CD8-positive, alpha-beta memory T cell (primary cell): Measurements from ENCODE around the gene TTLL1. TPM values are rescaled to one million over a fixed set of nuclear protein-coding genes. Genes with fewer than 3 reads are reported as not detected.
A peak's percentile ranks its signal among the peaks of the same experiment; 100 is the strongest.
"Not testable (repeated sequence)": the region's sequence is repeated elsewhere in the genome, so short reads cannot be mapped to it uniquely, and the experiment has no call there.

Experiments
- CTCF ChIA-PET: fragments of 350-600 bp; sonication (Branson Sonifier 250); formaldehyde crosslinking; loops from one replicate; lab custom pipeline; 2021; ENCODE audit warnings: antibody characterized with exemption; lab: Charles Lee
- POLR2A ChIA-PET: fragments of 350-600 bp; sonication (Branson Sonifier 250); formaldehyde crosslinking; loops from one replicate; lab custom pipeline; 2021; ENCODE audit warnings: antibody characterized with exemption; lab: Charles Lee
- DNase-seq, 5 donors: peaks; one replicate each; pipeline versions ENCODE4 v3.0.0 to v3.0.0-alpha.2; 2020 to 2022; ENCODE audit warnings: mixed read lengths in 1 of 5
- H3K27ac ChIP-seq: one replicate; pipeline ENCODE4 v1.7.0; 2013; ENCODE audit warnings: low read depth, mild to moderate bottlenecking, low read length, moderate library complexity
- H3K27me3 ChIP-seq: 2 replicates; pipeline ENCODE4 v1.7.0; 2013; ENCODE audit warnings: low read length, mild to moderate bottlenecking; ENCODE audit not compliant: insufficient read depth, poor library complexity, severe bottlenecking
- H3K36me3 ChIP-seq: 2 replicates; pipeline ENCODE4 v1.7.0; 2013; ENCODE audit warnings: mild to moderate bottlenecking, low read length, moderate library complexity; ENCODE audit not compliant: insufficient read depth
- H3K4me1 ChIP-seq: 2 replicates; pipeline ENCODE4 v1.7.0; 2013; ENCODE audit warnings: mild to moderate bottlenecking, low read length, moderate library complexity; ENCODE audit not compliant: insufficient read depth
- H3K4me3 ChIP-seq: 2 replicates; pipeline ENCODE4 v1.7.0; 2013; ENCODE audit warnings: mild to moderate bottlenecking, low read length
- H3K9me3 ChIP-seq: 2 replicates; pipeline ENCODE4 v1.7.0; 2013; ENCODE audit warnings: mild to moderate bottlenecking, low read length
- H3K27ac Mint-ChIP-seq, 8 donors: one replicate each; pipeline ENCODE4 v1.8.0; 2020 to 2021; ENCODE audit warnings: mixed read lengths in 8 of 8, mild to moderate bottlenecking in 6 of 8, inconsistent platforms in 3 of 8, moderate library complexity in 3 of 8
- H3K27me3 Mint-ChIP-seq, 2 donors: one replicate each; pipeline ENCODE4 v1.8.0; 2020 to 2021; ENCODE audit warnings: mixed read lengths in 2 of 2, mild to moderate bottlenecking in 1 of 2, moderate library complexity in 1 of 2
- H3K36me3 Mint-ChIP-seq, 3 donors: one replicate each; pipeline ENCODE4 v1.8.0; 2020 to 2021; ENCODE audit warnings: mixed read lengths in 3 of 3, inconsistent platforms in 1 of 3, mild to moderate bottlenecking in 1 of 3
- H3K4me1 Mint-ChIP-seq, 3 donors: one replicate each; pipeline ENCODE4 v1.8.0; 2020 to 2021; ENCODE audit warnings: mixed read lengths in 3 of 3, inconsistent platforms in 1 of 3, mild to moderate bottlenecking in 1 of 3
- H3K4me3 Mint-ChIP-seq, 7 donors: one replicate each; pipeline ENCODE4 v1.8.0; 2020 to 2021; ENCODE audit warnings: mixed read lengths in 7 of 7, mild to moderate bottlenecking in 6 of 7, moderate library complexity in 4 of 7, inconsistent platforms in 2 of 7
- H3K9me3 Mint-ChIP-seq, 5 donors: one replicate each; pipeline ENCODE4 v1.8.0; 2020 to 2022; ENCODE audit warnings: mixed read lengths in 5 of 5, mild to moderate bottlenecking in 3 of 5, moderate library complexity in 2 of 5, inconsistent platforms in 1 of 5
- polyA plus RNA-seq: library from polyadenylated mRNA; unstranded; fragments of 300-500 nt; fragmentation: Illumina TruSeq; gene quantifications from one replicate; pipeline ENCODE4 v1.2.3, GENCODE V29; 2021
- total RNA-seq, 2 experiments: library from RNA; stranded (reverse); gene quantifications; one replicate each; pipeline ENCODE4 v1.2.3, GENCODE V29; 2021

Gene TTLL1
- total and polyA plus RNA-seq, 3 experiments from 2014 or later: 4.3 to 15.8 (median 5.0) TPM

DNA sequence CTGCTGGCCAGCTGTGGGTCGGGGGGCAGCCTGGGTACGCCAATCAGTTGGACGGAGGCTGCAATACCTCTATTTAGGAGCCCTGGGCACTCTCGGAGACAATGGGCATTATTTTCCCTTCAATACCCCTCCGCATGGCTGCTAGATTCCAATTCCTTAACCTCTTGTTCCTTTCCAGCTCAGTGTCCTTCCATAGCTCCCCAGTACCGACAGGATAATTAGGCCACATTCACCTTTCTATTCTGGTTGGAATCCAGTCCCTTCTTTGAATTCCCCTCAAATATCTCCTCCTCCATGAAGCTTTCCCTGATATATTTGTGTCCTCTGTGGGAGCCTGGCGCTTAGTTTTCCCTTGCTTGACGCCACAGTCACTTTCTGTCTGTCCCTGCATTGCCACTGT lies 17.1 kb upstream of the TTLL1 start:
- Mint-ChIP-seq H3K27ac (no peak overlapping the region), H3K4me3 (peak overlapping the region in 1 of 7 donors; percentile 69), H3K4me1 (peaks cover 5 to 14% (median 9%) of the 10 kb centered on the region in 3 donors), H3K27me3 (no peaks in the 10 kb centered on the region), H3K9me3 (no peaks in the 10 kb centered on the region), H3K36me3 (no peaks in the 10 kb centered on the region)
- no peak for DNase-seq
- no peak overlapping the region for H3K27ac ChIP-seq
- ChIA-PET POLR2A (no interaction called here), CTCF (no interaction called here)
- no peaks in the 10 kb centered on the region for H3K36me3 ChIP-seq
- no peaks in the 10 kb centered on the region for H3K9me3 ChIP-seq
- no peak overlapping the region for H3K4me3 ChIP-seq
- H3K4me1 ChIP-seq: peaks cover 4% of the 10 kb centered on the region
- no peaks in the 10 kb centered on the region for H3K27me3 ChIP-seq

DNA sequence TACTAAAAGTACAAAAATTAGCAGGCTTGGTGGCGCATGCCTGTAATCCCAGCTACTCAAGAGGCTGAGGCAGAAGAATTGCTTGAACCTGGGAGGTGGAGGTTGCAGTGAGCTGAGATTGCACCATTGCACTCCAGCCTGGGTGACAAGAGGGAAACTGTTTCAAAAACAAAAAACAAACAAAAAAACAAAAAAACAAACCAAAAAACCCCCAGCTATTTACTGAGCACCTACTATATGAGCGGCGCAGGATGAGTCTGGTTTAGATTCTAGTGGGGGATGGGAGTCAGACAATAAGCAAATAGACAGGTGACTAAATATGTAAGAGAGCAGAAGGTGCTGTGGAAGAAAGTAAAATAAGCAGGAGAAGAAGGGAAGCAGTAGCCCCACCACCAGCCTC lies 15.8 kb upstream of the TTLL1 start:
- CTCF ChIA-PET, H3K9me3 ChIP-seq, H3K4me1 ChIP-seq, H3K4me1 Mint-ChIP-seq, H3K27ac ChIP-seq, H3K4me3 ChIP-seq, H3K27me3 Mint-ChIP-seq, H3K9me3 Mint-ChIP-seq, DNase-seq, H3K36me3 ChIP-seq, POLR2A ChIA-PET, H3K36me3 Mint-ChIP-seq, H3K27me3 ChIP-seq: not testable (repeated sequence)
- H3K4me3 Mint-ChIP-seq: peak overlapping the region in 1 of 7 donors; percentile 13
- H3K27ac Mint-ChIP-seq: peak overlapping the region in 1 of 8 donors; percentile 36

GRCh38 chr22:43104056-43104625 lies 14.9 kb upstream of the TTLL1 start:
- H3K27ac Mint-ChIP-seq: peak overlapping the region in 1 of 8 donors; percentile 48
- H3K36me3 Mint-ChIP-seq, CTCF ChIA-PET, H3K36me3 ChIP-seq, H3K9me3 Mint-ChIP-seq, H3K9me3 ChIP-seq, POLR2A ChIA-PET, H3K4me3 ChIP-seq, H3K4me3 Mint-ChIP-seq, H3K27me3 Mint-ChIP-seq, H3K4me1 Mint-ChIP-seq, H3K4me1 ChIP-seq, H3K27ac ChIP-seq, H3K27me3 ChIP-seq: not testable (repeated sequence)
- peak in 1 of 5 donors; percentile 29 for DNase-seq

- H3K36me3 ChIP-seq: no peaks in the 10 kb centered on the region
- H3K4me3 ChIP-seq: no peak overlapping the region
- H3K36me3 Mint-ChIP-seq: no peaks in the 10 kb centered on the region
- DNase-seq: no peak
- ChIA-PET CTCF (no interaction called here), POLR2A (no interaction called here)
- no peaks in the 10 kb centered on the region for H3K27me3 ChIP-seq
- no peaks in the 10 kb centered on the region for H3K9me3 ChIP-seq
- H3K27ac Mint-ChIP-seq: no peak overlapping the region
- peaks cover 0 to 9% (median 6%) of the 10 kb centered on the region in 3 donors for H3K4me1 Mint-ChIP-seq
- peaks cover 0 to 3% (median 0%) of the 10 kb centered on the region in 5 donors for H3K9me3 Mint-ChIP-seq
- no peaks in the 10 kb centered on the region for H3K4me1 ChIP-seq
- H3K27ac ChIP-seq: no peak overlapping the region
- no peak overlapping the region for H3K4me3 Mint-ChIP-seq
- H3K27me3 Mint-ChIP-seq: no peaks in the 10 kb centered on the region
These were observed 12.1 kb upstream of the TTLL1 start for GRCh38 chr22:43101306-43101705.

DNA sequence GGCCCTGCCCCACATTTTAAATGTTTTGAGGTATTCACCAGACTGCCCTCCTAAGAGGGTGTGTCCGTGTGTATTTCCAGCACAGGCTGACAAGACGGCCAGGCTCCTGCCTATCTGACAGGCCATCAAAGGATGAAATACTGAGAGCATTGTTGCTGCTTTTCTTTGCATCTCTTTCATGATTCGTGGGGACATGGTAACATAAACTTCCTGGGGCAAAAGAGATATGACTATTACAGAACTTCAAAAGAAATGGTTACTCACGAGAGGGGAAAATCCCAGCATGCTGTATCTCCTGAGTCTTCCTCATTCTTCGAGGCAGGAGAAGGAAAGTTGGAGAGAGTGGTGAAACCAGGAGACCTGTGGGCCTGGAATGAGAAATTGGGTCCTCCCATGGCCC lies 11.0 kb upstream of the TTLL1 start:
- no peak for DNase-seq
- Histone ChIP-seq H3K27me3 (no peaks in the 10 kb centered on the region), H3K9me3 (no peaks in the 10 kb centered on the region), H3K27ac (no peak overlapping the region), H3K36me3 (no peaks in the 10 kb centered on the region), H3K4me3 (no peak overlapping the region), H3K4me1 (no peaks in the 10 kb centered on the region)
- CTCF ChIA-PET: no interaction called here
- H3K27ac Mint-ChIP-seq: no peak overlapping the region
- no peaks in the 10 kb centered on the region for H3K27me3 Mint-ChIP-seq
- POLR2A ChIA-PET: no interaction called here
- peaks cover 0 to 9% (median 6%) of the 10 kb centered on the region in 3 donors for H3K4me1 Mint-ChIP-seq
- H3K36me3 Mint-ChIP-seq: no peaks in the 10 kb centered on the region
- H3K4me3 Mint-ChIP-seq: no peak overlapping the region
- H3K9me3 Mint-ChIP-seq: peaks cover 0 to 7% (median 4%) of the 10 kb centered on the region in 5 donors

DNA sequence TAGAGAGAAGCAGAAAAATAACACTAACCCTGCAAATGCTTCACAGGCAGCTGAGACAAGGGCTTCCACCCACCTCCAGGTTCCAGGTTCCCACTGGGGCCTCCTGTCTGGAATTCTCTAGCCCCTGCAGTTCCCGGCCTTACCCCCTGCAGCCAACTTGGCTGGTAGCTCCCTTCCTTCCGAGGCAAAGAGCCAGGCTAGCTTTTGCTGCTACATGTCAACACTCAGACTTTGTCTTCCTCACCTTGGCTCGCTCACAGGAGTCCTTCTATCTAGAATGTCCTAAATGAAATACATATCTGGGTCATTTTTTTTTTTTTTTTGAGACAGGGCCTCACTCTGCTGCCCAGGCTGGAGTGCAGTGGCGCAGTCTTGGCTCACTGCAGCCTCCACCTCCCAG lies 9.9 kb upstream of the TTLL1 start:
- no peaks in the 10 kb centered on the region for H3K36me3 ChIP-seq
- H3K4me1 ChIP-seq: no peaks in the 10 kb centered on the region
- ChIA-PET POLR2A (interaction anchor here (0.7 kb wide), 1 partner anchor 1565 kb away, joined by 4 read pairs; no protein-coding TSS in a partner anchor), CTCF (no interaction called here)
- H3K27me3 Mint-ChIP-seq: no peaks in the 10 kb centered on the region
- no peak overlapping the region for H3K27ac ChIP-seq
- H3K4me3 ChIP-seq: no peak overlapping the region
- no peaks in the 10 kb centered on the region for H3K9me3 ChIP-seq
- H3K27me3 ChIP-seq: no peaks in the 10 kb centered on the region
- H3K36me3 Mint-ChIP-seq: no peaks in the 10 kb centered on the region
- H3K4me1 Mint-ChIP-seq: peaks cover 0 to 6% (median 4%) of the 10 kb centered on the region in 3 donors
- H3K9me3 Mint-ChIP-seq: peaks cover 0 to 7% (median 4%) of the 10 kb centered on the region in 5 donors
- DNase-seq: no peak
- H3K4me3 Mint-ChIP-seq: no peak overlapping the region
- no peak overlapping the region for H3K27ac Mint-ChIP-seq

- Mint-ChIP-seq H3K36me3 (no peaks in the 10 kb centered on the region), H3K4me3 (no peak overlapping the region), H3K4me1 (no peaks in the 10 kb centered on the region), H3K27ac (no peak overlapping the region), H3K9me3 (peaks cover 0 to 7% (median 4%) of the 10 kb centered on the region in 5 donors), H3K27me3 (no peaks in the 10 kb centered on the region)
- POLR2A ChIA-PET: no interaction called here
- Histone ChIP-seq H3K27me3 (no peaks in the 10 kb centered on the region), H3K36me3 (no peaks in the 10 kb centered on the region), H3K27ac (no peak overlapping the region), H3K4me1 (no peaks in the 10 kb centered on the region), H3K9me3 (no peaks in the 10 kb centered on the region), H3K4me3 (no peak overlapping the region)
- DNase-seq: no peak
- CTCF ChIA-PET: no interaction called here
These were observed 9.2 kb upstream of the TTLL1 start for GRCh38 chr22:43098356-43098755.

DNA sequence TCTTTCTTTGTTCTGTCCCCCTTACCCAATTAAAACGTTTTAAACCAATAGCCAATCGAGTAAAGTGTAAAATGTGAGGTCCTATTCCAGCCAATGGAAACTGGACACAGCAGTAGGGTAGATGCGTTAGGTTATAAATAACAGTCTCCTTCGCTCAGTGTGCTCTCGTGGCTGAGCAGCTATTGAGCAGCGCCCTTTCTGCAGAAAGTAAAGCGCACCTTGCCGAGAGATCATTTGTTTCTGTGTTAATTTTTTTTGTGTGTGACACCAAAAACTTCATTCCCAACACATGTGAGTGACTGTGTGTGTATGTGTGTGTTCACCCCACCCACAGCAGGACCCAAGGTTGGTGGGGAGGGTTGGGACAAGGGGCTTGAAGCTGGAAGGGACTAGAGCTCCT lies 7.2 kb upstream of the TTLL1 start:
- Mint-ChIP-seq H3K36me3 (no peaks in the 10 kb centered on the region), H3K4me1 (no peaks in the 10 kb centered on the region), H3K9me3 (peaks cover 0 to 7% (median 4%) of the 10 kb centered on the region in 5 donors), H3K4me3 (no peak overlapping the region), H3K27ac (peak overlapping the region in 1 of 8 donors; percentile 40), H3K27me3 (no peaks in the 10 kb centered on the region)
- Histone ChIP-seq H3K9me3 (no peaks in the 10 kb centered on the region), H3K36me3 (no peaks in the 10 kb centered on the region), H3K27ac (no peak overlapping the region), H3K4me1 (no peaks in the 10 kb centered on the region), H3K27me3 (no peaks in the 10 kb centered on the region), H3K4me3 (no peak overlapping the region)
- CTCF ChIA-PET: no interaction called here
- POLR2A ChIA-PET: no interaction called here
- DNase-seq: no peak
